OCI-LY7 (cell line): ENCODE results near the gene NSD2. TPM values are rescaled to one million over a fixed set of nuclear protein-coding genes. Genes with fewer than 3 reads are reported as not detected.

Source experiments
- BruUV-seq: library from RNA; stranded (reverse); fragments of 400-500 nt; replicated peaks from 2 replicates; lab custom pipeline; 2021; lab: Mats Ljungman, UMichigan
- CTCF ChIA-PET: fragments of 300-600 bp; sonication (Branson Sonifier 250); formaldehyde crosslinking; loops from one replicate; lab custom pipeline; 2022; ENCODE audit warnings: antibody characterized with exemption; ENCODE audit not compliant: unreplicated experiment; lab: Charles Lee
- POLR2A ChIA-PET: fragments of 300-600 bp; sonication (Branson Sonifier 250); formaldehyde crosslinking; loops from one replicate; lab custom pipeline; 2022; ENCODE audit warnings: antibody characterized with exemption; lab: Charles Lee
- DNase-seq: peaks from one replicate; pipeline ENCODE4 v3.0.0-alpha.2; 2015; ENCODE audit warnings: low spot score
- H2AFZ ChIP-seq: fragments of 200-600 bp; sonication (generic), shearing (Covaris generic); 2 replicates; pipeline ENCODE4 v1.6.1; 2014; ENCODE audit warnings: mild to moderate bottlenecking, antibody characterized with exemption, low read length, moderate library complexity
- H3K27ac ChIP-seq: fragments of 200-600 bp; sonication (generic); 2 replicates; pipeline ENCODE4 v1.5.1; 2014; ENCODE audit warnings: mixed run types, low read depth, mild to moderate bottlenecking, moderate library complexity, low read length, inconsistent platforms; ENCODE audit not compliant: poor library complexity, severe bottlenecking
- H3K36me3 ChIP-seq: fragments of 200-600 bp; sonication (generic); 2 replicates; pipeline ENCODE4 v1.6.1; 2014; ENCODE audit warnings: mild to moderate bottlenecking, antibody characterized with exemption, low read length, moderate library complexity, mixed read lengths; ENCODE audit not compliant: insufficient read depth
- H3K4me1 ChIP-seq: fragments of 200-600 bp; sonication (generic); 2 replicates; pipeline ENCODE4 v1.5.1; 2014; ENCODE audit warnings: mild to moderate bottlenecking, low read length; ENCODE audit not compliant: insufficient read depth, poor library complexity, severe bottlenecking
- H3K4me2 ChIP-seq: fragments of 200-600 bp; sonication (generic); 2 replicates; pipeline ENCODE4 v1.6.1; 2014; ENCODE audit warnings: mild to moderate bottlenecking, low read length
- H3K4me3 ChIP-seq: fragments of 200-600 bp; sonication (generic); 2 replicates; pipeline ENCODE4 v1.5.1; 2014; ENCODE audit warnings: mild to moderate bottlenecking, low read depth, low read length; ENCODE audit not compliant: poor library complexity, severe bottlenecking
- H3K79me2 ChIP-seq: fragments of 200-600 bp; sonication (generic); 2 replicates; pipeline ENCODE4 v1.6.1; 2016; ENCODE audit warnings: low read depth, mild to moderate bottlenecking, low read length, moderate library complexity, mixed read lengths; ENCODE audit not compliant: insufficient read depth
- H3K9me2 ChIP-seq: fragments of 200-600 bp; sonication (generic); 2 replicates; pipeline ENCODE4 v1.6.1; 2016; ENCODE audit warnings: mild to moderate bottlenecking, low read length, mixed read lengths; ENCODE audit not compliant: insufficient read depth
- H3K9me3 ChIP-seq: fragments of 200-600 bp; sonication (generic); 2 replicates; pipeline ENCODE4 v1.6.1; 2014; ENCODE audit warnings: mild to moderate bottlenecking, mixed run types, low read length, mixed read lengths
- H4K20me1 ChIP-seq: fragments of 200-600 bp; sonication (generic); 2 replicates; pipeline ENCODE4 v1.6.1; 2014; ENCODE audit warnings: mild to moderate bottlenecking, antibody characterized with exemption, low read length, moderate library complexity, mixed read lengths; ENCODE audit not compliant: insufficient read depth
- CTCF ChIP-seq: fragments of 200-600 bp; sonication (generic); conservative IDR thresholded peaks from 2 replicates; pipeline ENCODE4 v1.5.1; 2014; ENCODE audit warnings: mild to moderate bottlenecking, antibody characterized with exemption, low read length, moderate library complexity, mixed read lengths
- EZH2phosphoT487 ChIP-seq: fragments of 200-600 bp; sonication (generic); IDR thresholded peaks from 2 replicates; pipeline ENCODE4 v1.6.1; 2018; ENCODE audit warnings: low read depth, borderline replicate concordance, mild to moderate bottlenecking, mixed run types, antibody characterized with exemption, low read length, moderate library complexity, mixed read lengths
- intact Hi-C: fragments of 100-400 bp; cut with micrococcal nuclease; formaldehyde crosslinking; loops from one replicate; pipeline ENCODE4 v1.10.0; 2022; ENCODE audit not compliant: unreplicated experiment
- total RNA-seq, 2 experiments: library from RNA; depleted of rRNA in 1 of 2; stranded (reverse); fragments of >200 nt in 1 of 2; shearing (Covaris generic) in 1 of 2; gene quantifications; 2 replicates each; pipeline ENCODE4 v1.2.3, GENCODE V29; 2014 to 2022

Gene NSD2
- total RNA-seq, 2 experiments from 2014 or later: 169 to 329 TPM

GRCh38 chr4:1969928-1970723, 98.9 kb downstream of the NSD2 start:
- intact Hi-C loops: no loop called here
- H3K79me2 ChIP-seq: no peaks in the 10 kb centered on the region
- no peaks in the 10 kb centered on the region for H3K9me2 ChIP-seq
- H3K4me2 ChIP-seq: no peak overlapping the region
- POLR2A ChIA-PET: no interaction called here
- H3K4me3 ChIP-seq: no peak overlapping the region
- TF ChIP-seq CTCF (no peak), EZH2phosphoT487 (no peak)
- no peak for DNase-seq
- H4K20me1 ChIP-seq: no peaks in the 10 kb centered on the region
- no TSS peak for BruUV-seq
- no peak overlapping the region for H3K27ac ChIP-seq
- H3K36me3 ChIP-seq: peaks cover 90% of the 10 kb centered on the region
- H3K9me3 ChIP-seq: no peaks in the 10 kb centered on the region
- CTCF ChIA-PET: no interaction called here
- no peaks in the 10 kb centered on the region for H3K4me1 ChIP-seq
- H2AFZ ChIP-seq: no peak overlapping the region

DNA sequence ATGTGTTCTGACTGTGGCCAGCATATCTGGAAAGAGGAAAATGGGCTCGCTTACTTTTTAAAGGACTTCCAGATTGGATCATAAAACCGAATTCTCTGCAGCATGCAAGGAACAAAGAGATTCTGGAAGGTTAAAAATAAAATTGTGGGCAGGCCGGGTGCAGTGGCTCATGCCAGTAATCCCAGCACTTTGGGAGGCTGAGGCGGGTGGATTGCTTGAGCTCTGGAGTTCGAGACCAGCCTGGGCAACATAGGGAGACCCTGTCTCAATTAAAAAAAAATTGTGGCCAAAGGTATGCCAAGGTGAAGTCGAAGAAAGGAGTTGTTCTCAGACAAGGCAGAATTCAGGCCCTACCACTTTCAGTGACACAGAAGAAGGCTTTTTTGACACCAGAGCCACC, 99.7 kb downstream of the NSD2 start:
- POLR2A ChIA-PET: no interaction called here
- Histone ChIP-seq H3K4me1 (no peaks in the 10 kb centered on the region), H3K9me3 (no peaks in the 10 kb centered on the region), H3K79me2 (no peaks in the 10 kb centered on the region), H2AFZ (no peak overlapping the region), H3K9me2 (no peaks in the 10 kb centered on the region), H3K4me2 (no peak overlapping the region), H3K36me3 (peaks cover 90% of the 10 kb centered on the region), H4K20me1 (no peaks in the 10 kb centered on the region), H3K4me3 (no peak overlapping the region), H3K27ac (no peak overlapping the region)
- no peak for TF ChIP-seq CTCF
- TF ChIP-seq EZH2phosphoT487: no peak
- CTCF ChIA-PET: no interaction called here
- no peak for DNase-seq
- intact Hi-C loops: no loop called here
- BruUV-seq: no TSS peak
